A549 (cell line): ENCODE results near the gene NBR1.
"Not testable (repeated sequence)": the region's sequence is repeated elsewhere in the genome, so short reads cannot be mapped to it uniquely, and the experiment has no call there.

Experiments used
- CEBPB ChIP-seq, 2 experiments: fragments of >200 bp in 1 of 2; sonication (Bioruptor Twin) in 1 of 2; formaldehyde crosslinking in 1 of 2; IDR thresholded peaks; 2 replicates each; pipeline ENCODE4 v1.6.1; 2012 to 2016
- CHD4 ChIP-seq: fragments of 200-600 bp; sonication (generic); IDR thresholded peaks from 2 replicates; pipeline ENCODE4 v1.6.1; 2016; ENCODE audit warnings: antibody characterized with exemption, mild to moderate bottlenecking, borderline replicate concordance
- CTCF ChIP-seq: fragments of >200 bp; sonication (Bioruptor Twin); formaldehyde crosslinking; IDR thresholded peaks from 3 replicates; pipeline ENCODE4 v1.5.1; 2016
- EP300 ChIP-seq, 2 experiments: fragments of >200 bp; sonication (Bioruptor Twin); formaldehyde crosslinking; IDR thresholded peaks; 2 replicates in 1 of 2; 3 replicates in 1 of 2; pipeline ENCODE4 v1.6.1; 2016 to 2017
- NPAS2 ChIP-seq: fragments of 250-450 bp; sonication (Bioruptor Pico); IDR thresholded peaks from 2 replicates; pipeline ENCODE4 v1.8.0; 2022; ENCODE audit warnings: mild to moderate bottlenecking, moderate library complexity, borderline replicate concordance
- RAD21 ChIP-seq, 2 experiments: fragments of >200 bp in 1 of 2; sonication (Bioruptor Twin) in 1 of 2; formaldehyde crosslinking in 1 of 2; IDR thresholded peaks in 1 of 2; conservative IDR thresholded peaks in 1 of 2; 2 replicates in 1 of 2; 3 replicates in 1 of 2; pipeline ENCODE4 v1.6.1; 2012 to 2018; ENCODE audit warnings: inconsistent platforms in 1 of 2
- RCOR1 ChIP-seq: fragments of 150-350 bp; IDR thresholded peaks from 2 replicates; pipeline ENCODE4 v1.6.1; 2014; ENCODE audit warnings: antibody characterized with exemption, low read length, low read depth
- SMC3 ChIP-seq: fragments of >200 bp; sonication (Bioruptor Twin); formaldehyde crosslinking; IDR thresholded peaks from 3 replicates; pipeline ENCODE4 v1.6.1; 2018; ENCODE audit warnings: inconsistent platforms
- TF ChIP-seq, protein P1 (sequence below): IDR thresholded peaks from 2 replicates; pipeline ENCODE4 v1.6.1; 2012; ENCODE audit warnings: low read depth, borderline replicate concordance
- TF ChIP-seq, protein P2 (sequence below): fragments of 150-350 bp; IDR thresholded peaks from 2 replicates; pipeline ENCODE4 v1.6.1; 2014; ENCODE audit warnings: low read depth, mild to moderate bottlenecking, low read length

DNA sequence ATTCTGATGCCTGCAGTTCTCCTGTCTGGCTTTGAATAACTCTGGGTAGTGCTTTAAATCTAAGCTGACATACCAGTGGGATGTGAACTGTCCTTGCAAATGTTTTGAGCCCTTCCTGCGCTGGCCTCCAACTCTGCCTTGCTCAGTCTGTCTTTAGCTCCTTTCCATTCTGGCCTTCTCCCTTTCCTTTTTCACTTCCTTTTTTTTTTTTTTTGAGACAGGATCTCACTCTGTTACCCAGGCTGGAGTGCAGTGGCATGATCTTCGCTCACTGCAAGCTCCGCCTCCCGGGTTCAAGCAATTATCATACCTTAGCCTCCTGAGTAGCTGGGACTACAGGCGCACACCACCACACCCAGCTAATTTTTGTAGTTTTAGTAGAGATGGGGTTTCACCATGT lies 37.6 kb upstream of the NBR1 start:
- TF ChIP-seq RCOR1; SMC3; EP300 (IDR thresholded peaks at IDR 0.05); NPAS2 (CRISPR knock-in tag); CTCF; RAD21 (conservative IDR thresholded peaks at IDR 0.05 in 1 of 2, IDR thresholded peaks at IDR 0.05 in 1 of 2); CHD4; CEBPB (IDR thresholded peaks at IDR 0.05): not testable (repeated sequence)
- TF ChIP-seq, protein P1, sequence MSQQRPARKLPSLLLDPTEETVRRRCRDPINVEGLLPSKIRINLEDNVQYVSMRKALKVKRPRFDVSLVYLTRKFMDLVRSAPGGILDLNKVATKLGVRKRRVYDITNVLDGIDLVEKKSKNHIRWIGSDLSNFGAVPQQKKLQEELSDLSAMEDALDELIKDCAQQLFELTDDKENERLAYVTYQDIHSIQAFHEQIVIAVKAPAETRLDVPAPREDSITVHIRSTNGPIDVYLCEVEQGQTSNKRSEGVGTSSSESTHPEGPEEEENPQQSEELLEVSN = not testable (repeated sequence)
- TF ChIP-seq, protein P2, sequence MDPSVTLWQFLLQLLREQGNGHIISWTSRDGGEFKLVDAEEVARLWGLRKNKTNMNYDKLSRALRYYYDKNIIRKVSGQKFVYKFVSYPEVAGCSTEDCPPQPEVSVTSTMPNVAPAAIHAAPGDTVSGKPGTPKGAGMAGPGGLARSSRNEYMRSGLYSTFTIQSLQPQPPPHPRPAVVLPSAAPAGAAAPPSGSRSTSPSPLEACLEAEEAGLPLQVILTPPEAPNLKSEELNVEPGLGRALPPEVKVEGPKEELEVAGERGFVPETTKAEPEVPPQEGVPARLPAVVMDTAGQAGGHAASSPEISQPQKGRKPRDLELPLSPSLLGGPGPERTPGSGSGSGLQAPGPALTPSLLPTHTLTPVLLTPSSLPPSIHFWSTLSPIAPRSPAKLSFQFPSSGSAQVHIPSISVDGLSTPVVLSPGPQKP = not testable (repeated sequence)
